Measurements from ENCODE around the gene CEP170.

DNA sequence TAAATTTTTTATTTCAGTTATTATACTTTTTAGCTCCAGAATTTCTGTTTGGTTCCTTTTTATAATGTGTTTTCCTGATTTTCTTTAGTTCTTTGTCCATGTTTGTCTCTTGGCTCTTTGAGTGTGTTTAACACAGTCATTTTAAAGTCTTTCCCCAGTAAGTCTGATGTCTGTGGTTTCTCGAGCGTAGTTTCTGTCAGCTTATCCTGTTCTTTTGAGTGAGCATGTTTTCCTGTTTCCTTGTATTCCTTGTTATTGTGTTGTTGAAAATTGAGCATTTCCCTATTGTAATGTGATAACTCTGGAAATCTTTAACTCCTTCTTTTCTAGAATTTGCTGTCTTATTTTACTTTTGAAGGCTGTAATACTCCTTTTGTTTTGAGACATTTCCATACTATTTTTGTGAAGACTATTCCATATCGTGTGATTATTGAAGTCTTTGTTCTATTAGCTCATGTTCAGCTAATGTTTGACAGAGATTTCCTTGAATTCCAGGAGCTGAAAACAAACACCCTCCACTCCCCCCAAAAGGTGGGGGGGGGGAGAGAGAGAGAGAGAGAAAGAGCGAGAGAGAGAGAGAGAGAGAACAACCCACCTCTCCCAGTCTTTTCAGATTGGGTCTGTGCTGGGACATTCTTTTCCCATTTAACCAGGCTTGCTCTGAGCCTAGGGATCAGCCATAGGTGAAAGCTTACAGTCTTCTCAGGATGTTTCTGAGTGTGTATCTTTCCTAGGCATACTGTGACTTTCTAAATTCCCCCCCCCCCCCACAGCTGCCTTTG lies 39.1 kb upstream of the CEP170 start:
- TF ChIP-seq, protein P1, sequence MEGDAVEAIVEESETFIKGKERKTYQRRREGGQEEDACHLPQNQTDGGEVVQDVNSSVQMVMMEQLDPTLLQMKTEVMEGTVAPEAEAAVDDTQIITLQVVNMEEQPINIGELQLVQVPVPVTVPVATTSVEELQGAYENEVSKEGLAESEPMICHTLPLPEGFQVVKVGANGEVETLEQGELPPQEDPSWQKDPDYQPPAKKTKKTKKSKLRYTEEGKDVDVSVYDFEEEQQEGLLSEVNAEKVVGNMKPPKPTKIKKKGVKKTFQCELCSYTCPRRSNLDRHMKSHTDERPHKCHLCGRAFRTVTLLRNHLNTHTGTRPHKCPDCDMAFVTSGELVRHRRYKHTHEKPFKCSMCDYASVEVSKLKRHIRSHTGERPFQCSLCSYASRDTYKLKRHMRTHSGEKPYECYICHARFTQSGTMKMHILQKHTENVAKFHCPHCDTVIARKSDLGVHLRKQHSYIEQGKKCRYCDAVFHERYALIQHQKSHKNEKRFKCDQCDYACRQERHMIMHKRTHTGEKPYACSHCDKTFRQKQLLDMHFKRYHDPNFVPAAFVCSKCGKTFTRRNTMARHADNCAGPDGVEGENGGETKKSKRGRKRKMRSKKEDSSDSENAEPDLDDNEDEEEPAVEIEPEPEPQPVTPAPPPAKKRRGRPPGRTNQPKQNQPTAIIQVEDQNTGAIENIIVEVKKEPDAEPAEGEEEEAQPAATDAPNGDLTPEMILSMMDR (IDR thresholded peaks at IDR 0.05), result no peak
- no peak for TF ChIP-seq POLR2A (IDR thresholded peaks at IDR 0.05)
